GM21723 (cell line): ENCODE results near the gene TCF7L2.

Experiments used
- ATAC-seq: cut with Tn5 transposase; IDR thresholded peaks from one replicate; pipeline ENCODE4 v1.9.1; 2021; ENCODE audit warnings: mild to moderate bottlenecking, moderate library complexity; ENCODE audit not compliant: unreplicated experiment

Gene TCF7L2

DNA sequence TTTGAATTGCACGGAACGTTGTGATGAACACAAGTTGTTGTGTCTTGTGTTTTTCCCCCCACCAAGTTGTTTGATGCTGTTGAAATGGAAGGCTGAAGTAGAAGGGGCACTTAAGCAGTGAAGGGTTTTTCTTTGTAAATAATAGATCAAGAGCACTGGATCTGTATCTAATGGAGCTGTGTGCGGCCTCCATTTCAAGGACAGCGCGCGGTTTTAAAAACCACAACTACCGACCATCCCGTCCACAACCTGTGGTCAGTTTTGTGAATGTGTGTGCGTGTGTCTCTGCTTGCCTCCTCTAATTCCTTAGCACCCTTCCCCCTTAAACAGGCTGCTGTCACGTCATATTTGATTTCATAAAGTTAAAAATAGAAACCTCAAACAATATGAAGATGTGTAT is 165.5 kb downstream of the TCF7L2 start:
- no peak for ATAC-seq

DNA sequence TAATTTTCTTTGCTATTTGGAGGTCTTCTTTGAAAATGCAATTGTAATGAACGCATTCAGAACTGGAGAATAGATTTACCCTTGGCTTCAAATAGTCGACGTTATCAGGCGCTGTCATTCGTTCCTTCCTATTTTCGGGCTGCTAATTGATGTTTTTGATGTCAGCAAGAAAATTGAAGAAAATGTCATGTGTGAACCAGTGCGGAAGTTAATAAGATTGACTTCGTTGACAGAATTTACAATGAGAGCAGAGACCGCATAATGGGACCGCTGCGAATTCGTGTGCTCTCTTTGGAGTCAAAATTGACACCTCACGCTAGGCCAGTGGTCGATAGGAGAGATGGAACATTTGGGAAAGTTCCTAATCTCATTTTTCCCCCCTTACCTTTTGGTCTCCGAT is 168.8 kb downstream of the TCF7L2 start:
- no peak for ATAC-seq

- no peak for ATAC-seq
Observed at GRCh38 chr10:113119801-113120200, 169.8 kb downstream of the TCF7L2 start.

DNA sequence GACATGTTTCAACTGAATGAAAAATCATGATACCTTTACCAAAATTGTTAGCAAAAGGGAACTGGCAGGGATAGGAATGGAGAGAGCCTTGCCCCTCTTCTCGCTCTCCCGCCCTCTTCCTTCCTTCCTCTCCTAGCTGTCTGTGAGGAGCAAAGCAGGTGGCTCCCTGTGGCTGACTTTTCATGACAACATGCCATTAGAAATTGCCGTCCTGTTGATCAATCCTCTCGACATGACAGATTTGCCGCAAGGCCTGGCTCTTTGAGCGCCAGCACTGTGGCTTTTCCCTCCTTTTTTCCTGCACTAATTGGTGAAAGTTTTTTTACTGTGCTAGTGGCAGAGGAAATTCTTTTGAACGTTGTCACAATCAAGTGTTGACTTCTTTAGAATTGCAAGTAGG is 171.1 kb downstream of the TCF7L2 start:
- no peak for ATAC-seq

GRCh38 chr10:113122947-113123346 is 172.9 kb downstream of the TCF7L2 start:
- no peak for ATAC-seq

- ATAC-seq = no peak
Observed at GRCh38 chr10:113124724-113125123, 174.7 kb downstream of the TCF7L2 start.

GRCh38 chr10:113125612-113126011 is 175.6 kb downstream of the TCF7L2 start:
- no peak for ATAC-seq

GRCh38 chr10:113126229-113127201 is 176.5 kb downstream of the TCF7L2 start:
- ATAC-seq = no peak

DNA sequence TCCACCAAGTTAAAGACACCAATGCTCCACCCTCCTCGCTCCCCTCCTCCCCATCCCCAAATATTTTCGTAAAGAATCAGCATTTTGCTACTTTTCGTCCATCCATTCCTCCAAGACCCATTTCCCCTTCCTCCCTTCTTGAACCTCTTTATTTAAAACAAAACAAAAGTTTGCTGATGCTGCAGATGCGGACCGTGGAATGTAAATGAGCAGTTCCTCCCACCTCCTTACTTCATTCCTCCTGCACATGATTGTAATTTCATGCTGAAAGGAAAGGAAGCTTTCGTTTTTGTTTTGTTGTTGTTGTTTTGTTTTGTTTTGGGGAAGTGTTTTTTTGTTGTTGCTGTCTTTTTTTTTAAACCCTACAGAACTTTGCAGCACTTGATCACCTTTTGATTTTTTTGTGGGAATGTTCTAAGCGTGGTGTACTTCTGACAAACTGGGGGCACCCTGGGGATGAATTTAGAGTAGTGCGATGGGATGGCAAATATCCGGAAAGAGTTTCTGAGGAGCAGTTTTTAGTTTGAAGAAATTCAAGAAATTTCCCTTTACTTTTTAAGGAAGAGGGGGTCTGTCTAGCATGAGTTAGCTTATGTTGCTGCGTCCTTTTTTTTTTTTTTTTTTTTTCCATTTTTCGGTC is 177.3 kb downstream of the TCF7L2 start:
- no peak for ATAC-seq

DNA sequence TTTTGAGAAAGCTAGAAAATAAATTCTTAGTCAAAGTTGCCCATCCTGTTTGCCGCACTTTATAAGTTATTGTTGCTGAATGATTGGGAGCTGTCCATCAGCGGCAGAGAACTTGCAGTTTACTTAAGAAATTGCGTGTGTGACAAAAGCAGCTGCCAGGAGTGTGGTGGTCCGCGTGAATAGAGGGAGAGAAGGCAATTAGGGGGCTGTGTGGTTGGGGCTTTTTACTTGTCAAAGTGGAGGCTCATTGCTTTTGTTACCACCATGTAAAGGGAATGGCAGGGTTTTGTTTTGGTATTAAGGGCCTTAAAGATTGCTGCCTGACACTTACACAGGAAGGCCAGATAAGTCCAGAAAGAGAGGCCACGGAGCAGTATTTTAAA is 177.8 kb downstream of the TCF7L2 start:
- no peak for ATAC-seq

- ATAC-seq = no peak
Observed at GRCh38 chr10:113128450-113129070, 178.5 kb downstream of the TCF7L2 start.

DNA sequence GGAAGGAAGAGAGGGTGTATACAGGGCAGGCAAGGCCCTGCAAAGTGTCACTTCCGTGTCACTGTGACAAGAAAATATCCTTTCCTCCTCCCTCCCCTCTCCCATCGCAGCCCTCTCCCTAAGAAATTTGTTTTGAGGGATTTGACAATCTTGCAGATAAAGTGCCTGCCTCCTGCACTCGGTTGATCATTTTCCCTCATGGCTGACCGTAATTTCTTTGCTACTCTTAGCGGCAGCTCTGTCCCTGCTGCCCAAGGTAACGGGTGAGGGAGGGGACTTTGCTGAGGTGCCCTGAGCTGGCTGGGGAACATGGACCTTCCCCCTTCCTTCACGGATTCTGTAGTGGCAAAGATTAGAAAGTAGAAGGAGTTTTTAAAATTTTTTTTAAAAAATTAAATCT is 179.1 kb downstream of the TCF7L2 start:
- ATAC-seq = no peak

GRCh38 chr10:113130014-113130641 is 180.1 kb downstream of the TCF7L2 start:
- ATAC-seq = no peak

DNA sequence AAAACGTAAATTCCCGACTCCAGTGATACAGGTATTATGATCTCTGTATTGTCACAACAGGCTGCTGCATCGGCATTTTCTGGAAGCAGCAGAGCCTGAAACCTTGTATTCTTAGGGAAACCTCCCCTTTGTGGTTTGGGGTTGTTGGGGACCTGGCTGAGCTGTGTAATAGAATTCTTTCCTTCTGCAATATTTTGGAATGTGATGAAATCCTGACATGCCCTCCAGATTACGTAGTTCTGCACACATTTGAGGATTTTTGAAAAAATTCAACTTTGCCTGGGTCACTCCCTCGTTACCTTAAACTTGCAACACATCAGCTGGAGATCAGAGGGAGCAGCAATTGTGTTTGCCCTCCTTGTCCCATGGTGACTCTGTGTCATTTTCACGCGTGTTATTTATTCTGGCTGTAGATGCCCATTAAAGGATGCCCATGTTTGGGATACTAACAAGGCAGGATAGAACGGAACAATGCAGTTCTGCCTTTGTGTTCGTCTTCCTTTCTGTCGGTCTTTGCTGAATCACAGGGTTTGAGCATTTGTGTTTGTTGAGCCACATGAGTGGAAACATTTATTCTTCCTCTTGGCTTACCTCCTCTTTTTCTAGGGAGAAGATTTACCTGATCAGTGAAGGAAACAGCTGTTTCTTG is 181.7 kb downstream of the TCF7L2 start:
- no peak for ATAC-seq

DNA sequence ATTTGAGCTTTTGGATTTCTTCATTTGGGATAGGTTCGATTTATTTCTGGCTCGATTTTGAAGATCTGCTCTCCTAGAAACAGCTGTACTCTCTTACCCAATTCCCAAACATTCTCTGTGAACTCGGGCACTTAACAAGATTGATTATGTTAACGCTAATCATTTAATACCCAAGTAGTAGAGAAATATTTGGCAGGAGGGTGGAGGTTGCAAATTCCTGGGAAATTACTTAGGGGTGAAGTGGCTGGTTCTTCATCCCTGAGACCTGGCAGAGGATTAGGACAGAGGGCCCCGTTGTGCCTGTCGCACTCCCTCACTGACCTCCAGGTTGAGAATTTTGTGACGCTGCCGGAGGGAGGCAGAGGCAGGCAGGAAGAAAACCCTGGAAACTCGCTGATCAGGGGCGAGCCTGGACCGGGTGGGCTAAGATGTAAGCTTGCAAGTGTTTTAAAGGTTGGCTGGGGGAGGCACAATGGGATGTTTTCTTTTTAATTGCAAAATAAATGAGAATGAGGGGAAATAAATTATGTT is 182.6 kb downstream of the TCF7L2 start:
- no peak for ATAC-seq

DNA sequence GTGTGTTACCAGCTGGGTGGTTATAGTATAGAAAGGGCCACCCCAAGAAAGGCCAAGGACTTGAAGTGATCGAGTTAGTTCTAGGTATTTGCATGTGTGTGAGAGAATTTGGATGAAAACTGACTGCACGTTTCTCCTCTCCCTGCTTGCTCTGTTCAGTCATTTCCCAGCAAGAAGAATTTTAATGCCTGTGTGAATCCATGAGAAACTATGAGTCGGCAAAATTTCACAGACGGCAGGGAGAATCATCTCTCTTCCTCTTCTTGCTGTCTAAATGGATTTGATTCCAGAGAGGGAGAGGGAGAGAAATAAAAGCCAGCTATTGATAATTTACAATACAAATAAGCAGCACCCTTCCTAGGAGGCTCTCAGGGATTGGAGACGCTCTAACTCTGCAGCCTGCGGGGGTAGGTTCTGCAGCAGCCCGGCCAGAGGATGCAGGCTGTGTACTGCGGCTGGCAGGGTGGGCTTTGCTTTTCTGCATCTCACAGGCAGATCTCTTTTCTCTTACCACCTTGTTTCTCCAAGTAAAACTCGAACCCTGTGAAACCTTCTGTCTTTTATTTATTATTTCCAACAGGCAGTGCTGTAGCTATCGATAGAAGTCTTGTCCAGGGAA is 183.6 kb downstream of the TCF7L2 start:
- ATAC-seq = no peak

DNA sequence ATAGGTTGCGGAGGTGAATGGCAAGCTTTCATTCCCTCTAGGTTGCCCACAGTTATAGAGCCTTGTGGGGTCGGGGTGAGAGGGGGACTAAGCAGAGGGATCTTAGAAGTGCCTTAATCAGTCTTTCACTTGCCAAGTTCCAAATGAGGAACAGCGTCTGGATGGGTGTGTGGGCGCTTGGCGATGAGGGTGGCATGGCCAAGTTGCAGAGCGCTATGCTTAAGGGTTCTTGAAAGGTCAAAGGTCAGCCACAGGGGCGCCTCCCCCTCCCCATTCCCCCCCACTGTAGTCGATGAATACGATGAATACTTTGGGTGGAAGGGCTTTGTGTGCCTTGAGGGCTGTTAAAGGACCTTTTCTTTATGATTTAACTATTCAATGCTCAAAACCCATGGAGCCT is 185.0 kb downstream of the TCF7L2 start:
- no peak for ATAC-seq

DNA sequence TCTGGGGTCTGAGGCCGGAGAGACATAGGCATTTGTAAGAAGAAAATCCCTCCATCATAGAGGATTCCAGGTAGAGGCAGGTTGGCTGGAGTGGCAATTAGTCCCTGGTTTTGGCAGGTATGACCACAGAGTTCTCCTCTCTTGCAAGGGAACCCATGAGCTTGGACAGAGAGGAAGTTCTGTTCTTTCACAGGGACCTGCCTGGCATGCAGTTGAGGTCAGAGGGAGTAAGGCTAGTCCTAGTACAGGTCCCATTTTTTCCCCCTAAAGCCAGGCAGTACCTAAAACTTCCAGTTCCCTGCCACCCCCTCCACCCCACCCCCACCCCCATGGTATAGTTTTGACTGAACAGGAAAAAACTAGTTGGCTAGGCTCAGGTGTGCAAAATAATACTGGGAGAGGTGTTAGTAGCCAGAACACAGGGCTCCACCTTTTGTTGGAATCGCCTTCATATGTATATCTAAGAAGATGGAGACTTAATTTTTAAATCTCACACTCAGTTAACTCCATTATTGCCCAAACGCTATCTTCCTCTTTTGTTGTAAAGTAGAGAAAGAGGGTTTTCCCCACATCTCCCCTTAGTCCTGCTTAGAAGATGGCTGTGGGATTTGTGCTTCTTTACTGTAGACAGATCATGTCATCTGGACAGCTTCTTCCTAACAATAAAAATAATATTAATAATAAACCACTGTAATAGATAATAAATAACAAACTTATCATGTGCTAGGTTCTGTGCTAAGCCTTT is 188.1 kb downstream of the TCF7L2 start:
- ATAC-seq = no peak

- ATAC-seq = no peak
Observed at GRCh38 chr10:113138937-113139585, 189.0 kb downstream of the TCF7L2 start.
